ENCODE measurements around the gene APCDD1L. TPM values are rescaled to one million over a fixed set of nuclear protein-coding genes. Genes with fewer than 3 reads are reported as not detected.
"Not testable (repeated sequence)": the region's sequence is repeated elsewhere in the genome, so short reads cannot be mapped to it uniquely, and the experiment has no call there.

APCDD1L gene
- total and polyA plus RNA-seq, 12 donors = 0.08 to 1.8 (median 1.1) TPM; not detected in 2

DNA sequence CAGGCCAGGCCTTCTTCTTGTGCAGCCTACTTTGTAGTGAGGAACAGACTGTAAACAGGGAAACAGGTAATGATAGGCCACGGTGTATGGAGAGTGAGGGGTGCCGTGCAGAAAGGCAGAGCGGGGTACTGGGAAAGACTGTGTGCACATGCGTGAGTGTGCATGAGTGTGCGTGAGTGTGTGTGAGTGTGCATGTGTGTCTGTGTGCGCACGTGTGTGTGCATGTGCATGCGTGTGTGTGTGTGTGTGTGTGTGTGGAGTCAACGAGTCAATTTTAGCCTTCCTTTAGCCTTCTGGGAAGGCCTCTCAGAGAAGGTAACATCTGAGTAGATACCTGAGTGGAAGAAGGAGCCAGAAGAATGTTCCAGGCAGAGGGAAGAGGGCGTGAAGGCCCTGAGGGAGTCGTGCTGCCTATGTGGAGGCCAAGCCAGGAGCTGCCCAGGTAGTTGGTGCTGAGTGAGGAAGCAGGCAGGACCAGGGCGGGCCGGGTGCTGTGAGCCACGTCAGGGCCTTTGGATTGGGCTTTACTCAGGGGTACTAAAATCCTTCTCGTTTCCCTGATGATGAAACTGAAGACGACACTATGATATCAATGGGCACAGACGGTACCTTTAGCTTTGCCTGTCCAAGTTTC, 6.3 kb downstream of the APCDD1L start:
- intact Hi-C loops (cut with DNase I) = no loop called here
- Histone ChIP-seq H3K36me3 (no peaks in the 10 kb centered on the region), H3K27me3 (peaks cover 0 to 35% (median 21%) of the 10 kb centered on the region in 7 donors), H3K4me1 (no peaks in the 10 kb centered on the region), H3K4me3 (no peak overlapping the region), H3K27ac (no peak overlapping the region), H3K9me3 (peaks cover 0 to 35% (median 18%) of the 10 kb centered on the region in 11 donors)
- no peak for ATAC-seq
- WGBS, 2 donors = 88 to 93% methylated on average over 17 of the region's 17 CpGs
- DNase-seq = no peak
- TF ChIP-seq, protein P1, sequence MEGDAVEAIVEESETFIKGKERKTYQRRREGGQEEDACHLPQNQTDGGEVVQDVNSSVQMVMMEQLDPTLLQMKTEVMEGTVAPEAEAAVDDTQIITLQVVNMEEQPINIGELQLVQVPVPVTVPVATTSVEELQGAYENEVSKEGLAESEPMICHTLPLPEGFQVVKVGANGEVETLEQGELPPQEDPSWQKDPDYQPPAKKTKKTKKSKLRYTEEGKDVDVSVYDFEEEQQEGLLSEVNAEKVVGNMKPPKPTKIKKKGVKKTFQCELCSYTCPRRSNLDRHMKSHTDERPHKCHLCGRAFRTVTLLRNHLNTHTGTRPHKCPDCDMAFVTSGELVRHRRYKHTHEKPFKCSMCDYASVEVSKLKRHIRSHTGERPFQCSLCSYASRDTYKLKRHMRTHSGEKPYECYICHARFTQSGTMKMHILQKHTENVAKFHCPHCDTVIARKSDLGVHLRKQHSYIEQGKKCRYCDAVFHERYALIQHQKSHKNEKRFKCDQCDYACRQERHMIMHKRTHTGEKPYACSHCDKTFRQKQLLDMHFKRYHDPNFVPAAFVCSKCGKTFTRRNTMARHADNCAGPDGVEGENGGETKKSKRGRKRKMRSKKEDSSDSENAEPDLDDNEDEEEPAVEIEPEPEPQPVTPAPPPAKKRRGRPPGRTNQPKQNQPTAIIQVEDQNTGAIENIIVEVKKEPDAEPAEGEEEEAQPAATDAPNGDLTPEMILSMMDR (IDR thresholded peaks at IDR 0.05) = no peak

DNA sequence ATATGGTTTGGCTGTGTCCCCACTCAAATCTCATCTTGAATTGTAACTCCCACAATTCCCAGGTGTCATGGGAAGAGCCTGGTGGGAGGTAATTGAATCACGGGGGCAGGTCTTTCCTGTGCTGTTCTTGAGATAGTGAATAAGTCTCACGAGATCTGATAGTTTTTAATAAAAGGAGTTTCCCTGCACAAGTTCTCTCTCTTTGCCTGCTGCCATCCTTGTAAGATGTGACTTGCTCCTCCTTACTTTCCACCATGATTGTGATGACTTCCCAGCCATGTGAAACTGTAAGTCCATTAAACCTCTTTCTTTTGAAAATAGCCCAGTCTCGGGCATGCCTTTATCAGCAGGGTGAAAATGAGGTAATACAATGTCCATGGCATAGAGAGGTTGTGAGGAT, 8.2 kb downstream of the APCDD1L start:
- H3K36me3 ChIP-seq; H3K27ac ChIP-seq; H3K4me3 ChIP-seq; H3K4me1 ChIP-seq; ATAC-seq; DNase-seq; intact Hi-C loops (cut with DNase I): not testable (repeated sequence)
- peaks cover 0 to 17% (median 2%) of the 10 kb centered on the region in 7 donors for H3K27me3 ChIP-seq
- H3K9me3 ChIP-seq = peaks cover 0 to 48% (median 23%) of the 10 kb centered on the region in 11 donors
- WGBS, 2 donors = 79 to 80% methylated on average over 3 of the region's 3 CpGs

DNA sequence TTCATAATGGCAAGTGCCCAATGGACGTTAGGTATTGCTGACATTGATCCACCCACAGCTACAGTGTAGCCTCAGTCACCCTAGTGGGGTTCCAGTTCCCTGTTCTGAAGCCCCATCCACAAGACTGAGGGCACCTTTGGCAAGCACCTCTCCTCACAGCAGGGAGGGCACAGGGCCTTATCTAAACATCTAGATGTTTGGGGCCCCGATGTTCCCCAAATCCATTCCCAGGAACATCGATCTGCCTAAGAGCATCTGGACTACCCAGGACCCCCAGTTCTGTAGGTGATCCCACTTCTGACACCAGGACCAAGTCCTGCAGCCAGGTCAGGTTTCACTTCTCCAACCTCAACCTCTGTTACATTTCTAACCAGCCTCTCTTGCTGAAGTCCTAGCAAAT, 10.6 kb downstream of the APCDD1L start:
- peaks cover 0 to 62% (median 23%) of the 10 kb centered on the region in 11 donors for H3K9me3 ChIP-seq
- no peak overlapping the region for H3K4me3 ChIP-seq
- no peaks in the 10 kb centered on the region for H3K36me3 ChIP-seq
- peaks cover 0 to under 1% (median 0%) of the 10 kb centered on the region in 7 donors for H3K27me3 ChIP-seq
- ATAC-seq (no peak), DNase-seq (no peak)
- H3K27ac ChIP-seq = no peak overlapping the region
- WGBS, 2 donors = 85% methylated on average over 3 of the region's 3 CpGs
- intact Hi-C loops (cut with DNase I) = no loop called here
- no peaks in the 10 kb centered on the region for H3K4me1 ChIP-seq
- TF ChIP-seq, protein P1 (IDR thresholded peaks at IDR 0.05) = no peak

DNA sequence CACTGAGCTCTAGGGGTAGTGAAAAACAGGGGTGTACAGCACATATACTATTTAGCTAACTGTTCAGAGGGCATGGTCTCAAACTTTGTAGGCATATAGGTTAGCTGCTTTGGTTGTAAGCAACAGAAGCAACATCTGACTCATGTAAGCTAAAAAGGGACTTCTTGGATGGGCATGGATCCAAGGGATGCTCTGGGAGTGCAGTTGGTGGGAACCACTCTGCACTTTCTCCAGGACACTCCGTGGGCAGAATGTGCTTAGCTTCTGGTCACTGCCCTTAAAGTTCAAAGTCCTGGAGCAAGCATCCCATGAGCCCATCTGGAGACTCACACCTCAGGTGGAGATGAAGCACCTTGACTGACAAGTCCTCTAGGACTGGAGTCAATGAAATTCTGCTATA, 11.5 kb downstream of the APCDD1L start:
- Histone ChIP-seq H3K27ac (no peak overlapping the region), H3K4me3 (no peak overlapping the region), H3K9me3 (peaks cover 0 to 62% (median 23%) of the 10 kb centered on the region in 11 donors), H3K36me3 (no peaks in the 10 kb centered on the region), H3K27me3 (no peaks in the 10 kb centered on the region), H3K4me1 (no peaks in the 10 kb centered on the region)
- TF ChIP-seq, protein P1 (IDR thresholded peaks at IDR 0.05) = no peak
- ATAC-seq (no peak), DNase-seq (no peak)
- WGBS, 2 donors = 82 to 94% methylated on average over 1 of the region's 1 CpG
- intact Hi-C loops (cut with DNase I) = no loop called here

DNA sequence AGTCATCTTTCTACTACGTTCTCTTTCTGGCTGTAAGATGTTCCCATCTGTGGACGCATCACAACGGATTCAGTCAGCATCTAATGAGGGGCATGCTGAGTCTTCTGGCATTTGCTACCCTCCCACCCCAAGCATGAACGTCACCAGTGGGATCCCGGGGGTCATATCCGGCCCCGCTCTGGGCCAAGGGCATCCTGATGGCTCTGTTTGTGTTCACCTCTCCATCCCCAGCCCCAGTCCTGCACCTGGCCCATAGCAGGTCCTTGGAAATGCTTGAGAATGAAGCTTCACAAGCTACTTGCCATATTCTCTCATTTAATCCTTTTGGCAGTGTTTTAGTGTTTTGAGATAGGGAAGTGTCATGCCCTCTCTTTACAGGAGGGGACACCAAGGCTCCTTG, 14.9 kb downstream of the APCDD1L start:
- Histone ChIP-seq H3K4me1 (no peaks in the 10 kb centered on the region), H3K27me3 (no peaks in the 10 kb centered on the region), H3K9me3 (peaks cover 0 to 43% (median 19%) of the 10 kb centered on the region in 11 donors), H3K36me3 (no peaks in the 10 kb centered on the region), H3K4me3 (no peak overlapping the region), H3K27ac (no peak overlapping the region)
- TF ChIP-seq, protein P1 (IDR thresholded peaks at IDR 0.05) = no peak
- 89 to 93% methylated on average over 7 of the region's 7 CpGs for WGBS, 2 donors
- DNase-seq (no peak), ATAC-seq (no peak)
- intact Hi-C loops (cut with DNase I) = no loop called here

Data from heart right ventricle (tissue), 16 donors.